Stimulated activated CD8-positive, alpha-beta memory T cell treated with anti-CD3 and anti-CD28 coated beads, Interleukin-4, amount 100 ng/mL, for 48 hours (primary cell): ENCODE measurements around the gene ALAS1.
"Not testable (repeated sequence)": the region's sequence is repeated elsewhere in the genome, so short reads cannot be mapped to it uniquely, and the experiment has no call there.

Experiments
- DNase-seq: peaks from one replicate; pipeline ENCODE4 v3.0.0-alpha.2; 2020

Gene ALAS1

GRCh38 chr3:52197842-52198625 lies at the start of gene ALAS1:
TSS of gene ALAS1 (plus strand) at chr3:52198160. CDS start at chr3:52199242, 1,082 bp downstream.
- peak; percentile 97 for DNase-seq

- DNase-seq = no peak
Measured at GRCh38 chr3:52149021-52149420, 48.9 kb upstream of the ALAS1 start.

GRCh38 chr3:52149726-52150125 lies 48.2 kb upstream of the ALAS1 start:
- DNase-seq = no peak

- no peak for DNase-seq
Measured at GRCh38 chr3:52150357-52150756, 47.6 kb upstream of the ALAS1 start.

GRCh38 chr3:52150860-52151259 lies 47.1 kb upstream of the ALAS1 start:
- DNase-seq = no peak

- DNase-seq = not testable (repeated sequence)
Measured at GRCh38 chr3:52151991-52152390, 46.0 kb upstream of the ALAS1 start.

GRCh38 chr3:52153389-52154096 lies 44.4 kb upstream of the ALAS1 start:
- peak; percentile 30 for DNase-seq

- peak; percentile 93 for DNase-seq
Measured at GRCh38 chr3:52154135-52155094, 43.5 kb upstream of the ALAS1 start, which contains the start of gene POC1A. TSS of gene POC1A (minus strand) at chr3:52154423. CDS start at chr3:52154372, 51 bp downstream.

GRCh38 chr3:52155912-52156311 lies 42.0 kb upstream of the ALAS1 start:
- DNase-seq = no peak

GRCh38 chr3:52159503-52159902 lies 38.5 kb upstream of the ALAS1 start:
- DNase-seq = no peak

GRCh38 chr3:52162250-52162872 lies 35.6 kb upstream of the ALAS1 start:
- no peak for DNase-seq

- no peak for DNase-seq
Measured at GRCh38 chr3:52167240-52167639, 30.7 kb upstream of the ALAS1 start.

GRCh38 chr3:52170217-52170616 lies 27.7 kb upstream of the ALAS1 start:
- not testable (repeated sequence) for DNase-seq

GRCh38 chr3:52171514-52172261 lies 26.3 kb upstream of the ALAS1 start:
- DNase-seq = no peak

GRCh38 chr3:52172262-52172757 lies 25.6 kb upstream of the ALAS1 start:
- no peak for DNase-seq

- no peak for DNase-seq
Measured at GRCh38 chr3:52173101-52173500, 24.9 kb upstream of the ALAS1 start.

- DNase-seq = no peak
Measured at GRCh38 chr3:52174896-52175295, 23.1 kb upstream of the ALAS1 start.

- no peak for DNase-seq
Measured at GRCh38 chr3:52175416-52176179, 22.4 kb upstream of the ALAS1 start.

- DNase-seq = no peak
Measured at GRCh38 chr3:52176180-52176752, 21.7 kb upstream of the ALAS1 start.

- DNase-seq = no peak
Measured at GRCh38 chr3:52176951-52177700, 20.8 kb upstream of the ALAS1 start.
